Psoas muscle (tissue), 8 donors: ENCODE results near the gene CYP2W1. TPM values are rescaled to one million over a fixed set of nuclear protein-coding genes. Genes with fewer than 3 reads are reported as not detected.
A peak's percentile ranks its signal among the peaks of the same experiment; 100 is the strongest.

Experiments
- ATAC-seq, 4 donors: fragments of 200-7000 bp; cut with Tn5 transposase; one replicate each; pipeline ENCODE4 v1.9.1; 2020; ENCODE audit warnings: moderate library complexity in 3 of 4, mild to moderate bottlenecking in 2 of 4
- DNase-seq, 2 donors: peaks; one replicate each; pipeline ENCODE4 v3.0.0-alpha.2; 2020
- H3K27ac ChIP-seq: fragments of 200-600 bp; one replicate; pipeline ENCODE4 v1.8.0; 2022
- H3K27me3 ChIP-seq, 3 donors: fragments of 200-600 bp in 1 of 3; one replicate each; pipeline versions ENCODE4 v1.6.1 to v1.8.0; 2013 to 2022; ENCODE audit warnings: low read length in 2 of 3, mild to moderate bottlenecking in 2 of 3, moderate library complexity in 1 of 3; ENCODE audit not compliant: insufficient read depth in 3 of 3
- H3K36me3 ChIP-seq, 2 donors: fragments of 200-600 bp in 1 of 2; one replicate each; pipeline versions ENCODE4 v1.6.1 to v1.8.0; 2013 to 2022; ENCODE audit warnings: low read depth in 1 of 2, mild to moderate bottlenecking in 1 of 2, moderate library complexity in 1 of 2; ENCODE audit not compliant: insufficient read depth in 1 of 2
- H3K4me1 ChIP-seq: fragments of 200-600 bp; one replicate; pipeline ENCODE4 v1.8.0; 2022
- H3K4me3 ChIP-seq: fragments of 200-600 bp; one replicate; pipeline ENCODE4 v1.8.0; 2022; ENCODE audit warnings: mild to moderate bottlenecking
- H3K9me3 ChIP-seq: fragments of 200-600 bp; one replicate; pipeline ENCODE4 v1.8.0; 2022
- CTCF ChIP-seq: fragments of 200-600 bp; IDR thresholded peaks from one replicate; pipeline ENCODE4 v1.8.0; 2022; ENCODE audit warnings: antibody characterized with exemption
- WGBS, 3 donors: extraction: QIAGEN DNeasy Blood & Tissue Kit; methylation state at CpG; one replicate each; pipeline versions ENCODE4 v1.1.6 to v1.1.7; 2013; 5-methylcytosine and 5-hydroxymethylcytosine counted together
- intact Hi-C, 2 donors: fragments of 100-400 bp; cut with DNase I; formaldehyde crosslinking; loops; one replicate each; pipeline versions ENCODE4 v1.11.0 to v1.14.2; 2022
- polyA plus RNA-seq, 3 donors: library from polyadenylated mRNA; stranded (reverse); fragments of 200-250 nt; gene quantifications; one replicate each; pipeline ENCODE4 v1.2.3, GENCODE V29; 2013
- total RNA-seq, 4 donors: library from RNA; stranded (reverse); fragmentation: NEBNext Ultra II Directional in 2 of 4; extraction: Animal tissue kit (Norgen Biotek cat#: 25700) in 2 of 4; gene quantifications; one replicate each; pipeline versions ENCODE4 v1.2.1 to v1.2.4, GENCODE V29; 2021 to 2023
- donor health status: healthy with polysubstance abuse.
- donor health status: DM: no; HTN: no; CAD: no; lungs with moderate emphysema.
- donor health status: Bipolar disorder and iron deficiency.
- donor health status: healthy.
- donor health status: DM: yes; HTN: yes; CAD: no.
- donor health status: DM: no; HTN: no; CAD: no.
- donor health status: DM: no; HTN: no; CAD: no.
- donor health status: DM: yes; HTN: yes; CAD: no.

CYP2W1 gene
- total and polyA plus RNA-seq, 7 donors: not detected

GRCh38 chr7:936386-937054, 46.5 kb upstream of the CYP2W1 start:
- Histone ChIP-seq H3K4me3 (no peak overlapping the region), H3K36me3 (no peaks in the 10 kb centered on the region), H3K27me3 (peaks cover 0 to 38% (median 2%) of the 10 kb centered on the region in 3 donors), H3K27ac (no peak overlapping the region), H3K4me1 (no peaks in the 10 kb centered on the region), H3K9me3 (no peaks in the 10 kb centered on the region)
- ATAC-seq (no peak), DNase-seq (peak in 1 of 2 donors; percentile 45)
- 64 to 76% (median 73%) methylated on average over 20 to 22 of the region's 22 CpGs for WGBS, 3 donors
- TF ChIP-seq CTCF: no peak
- intact Hi-C loops: no loop called here

DNA sequence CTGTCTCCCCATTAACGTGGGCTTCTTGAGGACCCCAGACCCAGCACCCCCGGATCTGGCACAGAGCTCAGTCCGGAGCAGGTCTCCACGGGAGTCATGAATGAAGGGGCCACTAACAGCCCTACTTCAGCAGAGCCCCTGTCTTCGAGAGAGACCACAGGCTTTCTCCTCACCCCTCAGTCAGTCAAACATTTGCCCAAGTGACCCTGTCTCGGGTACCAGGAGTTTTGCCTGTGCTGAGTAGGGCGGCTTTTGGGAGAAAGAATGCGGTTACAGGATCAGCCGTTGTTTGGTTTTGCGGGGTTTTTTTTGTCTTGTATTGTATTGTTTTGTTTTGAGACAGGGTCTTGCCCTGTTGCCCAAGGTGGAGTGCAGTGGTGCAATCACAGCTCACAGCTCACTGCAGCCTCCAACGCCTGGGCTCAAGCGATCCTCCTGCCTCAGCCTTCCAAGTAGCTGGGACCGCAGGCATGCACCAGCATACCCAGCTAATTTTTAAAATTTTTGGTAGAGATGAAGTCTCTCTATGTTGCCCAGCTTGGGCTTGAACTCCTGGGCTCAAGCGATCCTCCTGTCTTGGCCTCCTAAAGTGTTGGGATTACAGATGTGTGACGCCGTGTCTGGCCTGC, 45.0 kb upstream of the CYP2W1 start:
- 76 to 80% (median 76%) methylated on average over 16 of the region's 16 CpGs for WGBS, 3 donors
- Histone ChIP-seq H3K27ac (no peak overlapping the region), H3K36me3 (no peaks in the 10 kb centered on the region), H3K4me1 (no peaks in the 10 kb centered on the region), H3K27me3 (peaks cover 0 to 35% (median 2%) of the 10 kb centered on the region in 3 donors), H3K9me3 (no peaks in the 10 kb centered on the region), H3K4me3 (no peak overlapping the region)
- TF ChIP-seq CTCF: no peak
- intact Hi-C loops: no loop called here
- DNase-seq (peak in 1 of 2 donors; percentile 17), ATAC-seq (no peak)

GRCh38 chr7:938546-939185, 44.3 kb upstream of the CYP2W1 start:
- peaks cover 0 to 35% (median 2%) of the 10 kb centered on the region in 3 donors for H3K27me3 ChIP-seq
- peak in 1 of 2 donors; percentile 28 for DNase-seq
- ATAC-seq: no peak

DNA sequence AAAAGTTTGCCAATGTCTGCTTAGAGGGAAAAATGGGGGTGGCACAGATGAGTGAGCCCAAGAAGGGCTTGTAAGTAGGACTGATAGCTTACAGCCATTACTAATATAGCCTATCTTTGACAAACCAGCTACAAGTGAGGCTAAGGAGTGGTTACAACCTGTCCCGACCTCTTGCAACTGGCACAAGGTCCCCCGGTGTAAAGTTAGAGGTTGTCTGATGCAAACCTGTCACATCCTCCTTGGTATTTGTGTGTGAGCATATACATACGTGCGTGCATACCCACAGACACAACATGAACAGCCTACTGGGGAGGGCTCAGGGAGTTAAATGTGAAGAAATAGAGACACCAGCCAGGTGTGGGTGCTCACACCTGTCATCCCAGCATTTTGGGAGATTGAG, 43.1 kb upstream of the CYP2W1 start:
- H3K4me3 ChIP-seq: no peak overlapping the region
- H3K27ac ChIP-seq: no peak overlapping the region
- no peaks in the 10 kb centered on the region for H3K36me3 ChIP-seq
- no peak for DNase-seq
- peaks cover 0 to 34% (median 2%) of the 10 kb centered on the region in 3 donors for H3K27me3 ChIP-seq
- TF ChIP-seq CTCF: no peak
- no peaks in the 10 kb centered on the region for H3K4me1 ChIP-seq
- no peaks in the 10 kb centered on the region for H3K9me3 ChIP-seq
- no peak for ATAC-seq
- WGBS, 3 donors: 84 to 90% (median 86%) methylated on average over 4 of the region's 4 CpGs
- intact Hi-C loops: no loop called here

More at GRCh38 chr7:938546-939185, 44.3 kb upstream of the CYP2W1 start:
- Histone ChIP-seq H3K36me3 (no peaks in the 10 kb centered on the region), H3K27ac (no peak overlapping the region), H3K4me3 (no peak overlapping the region), H3K9me3 (no peaks in the 10 kb centered on the region), H3K4me1 (no peaks in the 10 kb centered on the region)
- 88 to 94% (median 92%) methylated on average over 27 of the region's 27 CpGs for WGBS, 3 donors
- intact Hi-C loops: no loop called here
- TF ChIP-seq CTCF: no peak
